GM06990 (cell line): Measurements from ENCODE around the gene ART5.

Source experiments
- DNase-seq: peaks from one replicate; pipeline ENCODE4 v3.0.0-alpha.2; 2011; ENCODE audit not compliant: insufficient read length; ENCODE audit errors: extremely low read depth
- H3K27me3 ChIP-seq: replicated peaks from 2 replicates; pipeline ENCODE4 v1.6.0; 2011; ENCODE audit warnings: low read length; ENCODE audit not compliant: control insufficient read depth, insufficient read depth
- H3K36me3 ChIP-seq: 2 replicates; pipeline ENCODE4 v1.5.1; 2011; ENCODE audit warnings: low read length; ENCODE audit not compliant: control insufficient read depth, insufficient read depth
- H3K4me3 ChIP-seq: replicated peaks from 2 replicates; pipeline ENCODE4 v1.5.1; 2011; ENCODE audit warnings: low read depth, mild to moderate bottlenecking, control low read depth, low read length
- CTCF ChIP-seq: IDR thresholded peaks from 2 replicates; pipeline ENCODE4 v1.5.1; 2011; ENCODE audit warnings: low read length, control low read depth, mild to moderate bottlenecking, inconsistent platforms; ENCODE audit not compliant: insufficient read depth, poor library complexity, severe bottlenecking

The ART5 gene

GRCh38 chr11:3626250-3626960, 15.4 kb downstream of the ART5 start:
- H3K27me3 ChIP-seq = no peaks in the 10 kb centered on the region
- H3K36me3 ChIP-seq = no peaks in the 10 kb centered on the region
- DNase-seq = no peak
- TF ChIP-seq CTCF = peak; percentile 22
- no peak overlapping the region for H3K4me3 ChIP-seq

- Histone ChIP-seq H3K36me3 (no peaks in the 10 kb centered on the region), H3K4me3 (no peak overlapping the region), H3K27me3 (no peaks in the 10 kb centered on the region)
- no peak for DNase-seq
- TF ChIP-seq CTCF = no peak
Measured at GRCh38 chr11:3623767-3624458, 17.9 kb downstream of the ART5 start.

- Histone ChIP-seq H3K27me3 (no peaks in the 10 kb centered on the region; the same call in 1 of the 2 replicates), H3K36me3 (no peaks in the 10 kb centered on the region), H3K4me3 (no peak overlapping the region)
- no peak for DNase-seq
- TF ChIP-seq CTCF = no peak
Measured at GRCh38 chr11:3623121-3623520, 18.7 kb downstream of the ART5 start.

GRCh38 chr11:3622521-3622920, 19.3 kb downstream of the ART5 start:
- TF ChIP-seq CTCF = no peak
- DNase-seq = no peak

GRCh38 chr11:3617990-3618389, 23.8 kb downstream of the ART5 start:
- TF ChIP-seq CTCF = no peak
- no peaks in the 10 kb centered on the region for H3K36me3 ChIP-seq
- H3K27me3 ChIP-seq = no peaks in the 10 kb centered on the region; the same call in 1 of the 2 replicates
- no peak for DNase-seq
- H3K4me3 ChIP-seq = no peak overlapping the region

More at GRCh38 chr11:3622521-3622920, 19.3 kb downstream of the ART5 start:
- H3K36me3 ChIP-seq = no peaks in the 10 kb centered on the region
- H3K27me3 ChIP-seq = no peaks in the 10 kb centered on the region; the same call in 1 of the 2 replicates
- no peak overlapping the region for H3K4me3 ChIP-seq
